HG03280 (cell line): ENCODE measurements around the gene LCTL.

ENCODE experiments used
- ATAC-seq: cut with Tn5 transposase; IDR thresholded peaks from one replicate; pipeline ENCODE4 v1.9.1; 2021; ENCODE audit warnings: mild to moderate bottlenecking, moderate library complexity; ENCODE audit not compliant: unreplicated experiment

LCTL gene

GRCh38 chr15:66566963-66567531 lies 1.2 kb upstream of the LCTL start:
- peak; percentile 48 for ATAC-seq

GRCh38 chr15:66565141-66565641 lies 607 bp downstream of the LCTL start:
- no peak for ATAC-seq

- no peak for ATAC-seq
Measured at GRCh38 chr15:66564136-66565041, 1.4 kb downstream of the LCTL start.

GRCh38 chr15:66563566-66564110 lies 2.2 kb downstream of the LCTL start:
- no peak for ATAC-seq

GRCh38 chr15:66563126-66563525 lies 2.7 kb downstream of the LCTL start:
- no peak for ATAC-seq

GRCh38 chr15:66560856-66561525 lies 4.8 kb downstream of the LCTL start:
- ATAC-seq, result no peak

- no peak for ATAC-seq
Measured at GRCh38 chr15:66558271-66558670, 7.5 kb downstream of the LCTL start.

GRCh38 chr15:66555685-66556084 lies 10.1 kb downstream of the LCTL start:
- ATAC-seq, result no peak

- ATAC-seq, result no peak
Measured at GRCh38 chr15:66545255-66545654, 20.5 kb downstream of the LCTL start.

- no peak for ATAC-seq
Measured at GRCh38 chr15:66542896-66543295, 22.9 kb downstream of the LCTL start.

GRCh38 chr15:66535056-66535455 lies 30.7 kb downstream of the LCTL start:
- no peak for ATAC-seq

GRCh38 chr15:66524838-66525237 lies 41.0 kb downstream of the LCTL start:
- no peak for ATAC-seq

- no peak for ATAC-seq
Measured at GRCh38 chr15:66523926-66524325, 41.9 kb downstream of the LCTL start.

- no peak for ATAC-seq
Measured at GRCh38 chr15:66515901-66516322, 49.9 kb downstream of the LCTL start.

- no peak for ATAC-seq
Measured at GRCh38 chr15:66514586-66514985, 51.2 kb downstream of the LCTL start.

GRCh38 chr15:66508293-66508883 lies 57.4 kb downstream of the LCTL start:
- no peak for ATAC-seq

- no peak for ATAC-seq
Measured at GRCh38 chr15:66505818-66506217, 60.0 kb downstream of the LCTL start.

- ATAC-seq, result no peak
Measured at GRCh38 chr15:66505430-66505811, 60.4 kb downstream of the LCTL start.

- ATAC-seq, result peak; percentile 80
Measured at GRCh38 chr15:66504563-66505429, 61.0 kb downstream of the LCTL start, which contains the start of the genes RPL4 and ZWILCH. Gene RPL4, minus strand, starts transcription at chr15:66504855. Its CDS starts 65 bp downstream, at chr15:66504790. Gene ZWILCH, plus strand, starts transcription at chr15:66505326. Its CDS starts 13 bp downstream, at chr15:66505339.
